Left hindlimb (tissue), 1 donor: Measurements from ENCODE around the gene CLIC3.
A peak's percentile ranks its signal among the peaks of the same experiment; 100 is the strongest.

Source experiments
- DNase-seq: peaks from one replicate; pipeline ENCODE4 v3.0.0-alpha.2; 2018

CLIC3 gene

GRCh38 chr9:136978865-136979544, 17.4 kb downstream of the CLIC3 start:
- DNase-seq = no peak

DNA sequence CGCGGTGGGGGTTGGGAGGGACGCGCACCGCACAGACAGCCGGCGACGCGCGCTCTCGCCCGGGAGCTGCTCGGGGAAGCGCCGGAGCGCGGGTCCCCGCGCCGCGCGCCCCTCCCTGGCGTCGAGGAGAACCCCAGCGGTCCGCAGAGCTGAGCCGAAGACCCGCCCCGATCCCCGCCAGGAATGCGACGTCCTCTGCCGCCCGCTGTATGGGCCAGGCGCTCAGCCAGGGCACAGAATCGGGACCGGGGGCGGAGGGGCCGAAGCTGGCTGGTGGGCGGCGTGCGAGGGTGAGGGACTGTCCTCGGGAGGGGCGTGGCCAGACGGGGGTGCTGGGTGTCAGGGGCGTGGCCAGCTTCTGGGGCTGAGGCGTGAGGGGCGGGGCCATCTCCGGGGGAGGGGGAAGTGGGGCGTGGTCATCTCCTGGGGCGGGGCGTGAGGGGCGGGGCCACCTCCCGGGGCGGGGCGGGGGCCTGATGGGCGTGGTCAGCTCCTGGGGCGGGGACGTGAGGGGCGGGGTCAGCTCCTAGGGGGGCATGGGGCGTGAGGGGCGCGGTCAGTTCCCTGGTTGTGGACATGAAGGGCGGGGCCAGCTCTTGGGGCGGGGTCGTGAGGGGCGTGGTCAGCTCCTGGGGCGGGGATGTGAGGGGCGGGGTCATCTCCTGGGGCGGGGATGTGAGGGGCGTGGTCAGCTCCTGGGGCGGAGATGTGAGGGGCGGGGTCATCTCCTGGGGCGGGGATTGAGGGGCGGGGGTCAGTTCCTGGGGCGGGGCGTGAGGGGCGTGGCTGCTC, 18.1 kb downstream of the CLIC3 start:
- peak; percentile 74 for DNase-seq

DNA sequence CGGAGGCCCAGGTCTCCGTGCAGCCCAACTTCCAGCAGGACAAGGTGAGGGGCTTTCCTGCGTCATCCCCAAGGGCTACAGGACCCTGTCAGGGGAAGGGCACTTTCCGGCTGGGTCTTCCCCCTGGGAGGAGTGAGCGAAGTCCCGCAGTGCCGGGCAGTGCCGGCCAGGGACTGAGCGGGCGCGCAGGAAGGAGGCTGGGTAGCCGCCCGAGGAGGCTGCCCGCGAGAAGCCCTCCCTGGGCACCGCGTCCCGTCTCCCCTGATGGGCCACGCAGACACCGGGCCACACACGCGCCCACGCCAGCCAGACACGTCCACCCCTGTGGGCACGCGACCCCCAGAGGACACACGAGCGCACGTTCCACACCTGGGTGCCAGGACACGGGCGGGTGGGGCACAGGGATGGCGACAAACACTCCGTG, 18.7 kb downstream of the CLIC3 start:
- no peak for DNase-seq

DNA sequence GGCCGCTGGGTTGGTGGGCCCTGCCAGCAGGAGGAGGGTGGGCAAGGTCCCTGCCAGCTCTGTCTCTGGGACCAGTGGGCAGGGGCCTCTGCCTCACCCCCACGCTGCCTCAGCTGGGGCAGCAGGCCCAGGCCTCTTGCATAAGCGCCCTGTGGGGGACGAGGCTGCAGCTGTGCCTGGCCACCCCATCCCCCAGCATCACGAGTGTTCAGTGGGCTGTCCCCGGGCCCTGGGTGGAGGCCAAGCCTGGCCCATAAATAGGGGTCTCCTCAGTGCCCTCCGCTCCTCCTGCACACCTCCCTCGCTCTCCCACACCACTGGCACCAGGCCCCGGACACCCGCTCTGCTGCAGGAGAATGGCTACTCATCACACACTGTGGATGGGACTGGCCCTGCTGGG, 19.1 kb downstream of the CLIC3 start, which contains the start of gene PTGDS:
TSS of gene PTGDS (plus strand) at position 282 of the 400 bp plus-strand sequence. CDS start at position 357, 75 bp downstream.
- DNase-seq = no peak

- DNase-seq = peak; percentile 70
Measured at GRCh38 chr9:136975644-136976043, 20.7 kb downstream of the CLIC3 start.

GRCh38 chr9:136974817-136975535, 21.4 kb downstream of the CLIC3 start:
- DNase-seq = no peak

GRCh38 chr9:136973618-136974617, 22.4 kb downstream of the CLIC3 start:
- no peak for DNase-seq

- no peak for DNase-seq
Measured at GRCh38 chr9:136972743-136973142, 23.6 kb downstream of the CLIC3 start.

GRCh38 chr9:136972335-136972734, 24.0 kb downstream of the CLIC3 start:
- no peak for DNase-seq

GRCh38 chr9:136971746-136972145, 24.6 kb downstream of the CLIC3 start:
- DNase-seq = no peak

DNA sequence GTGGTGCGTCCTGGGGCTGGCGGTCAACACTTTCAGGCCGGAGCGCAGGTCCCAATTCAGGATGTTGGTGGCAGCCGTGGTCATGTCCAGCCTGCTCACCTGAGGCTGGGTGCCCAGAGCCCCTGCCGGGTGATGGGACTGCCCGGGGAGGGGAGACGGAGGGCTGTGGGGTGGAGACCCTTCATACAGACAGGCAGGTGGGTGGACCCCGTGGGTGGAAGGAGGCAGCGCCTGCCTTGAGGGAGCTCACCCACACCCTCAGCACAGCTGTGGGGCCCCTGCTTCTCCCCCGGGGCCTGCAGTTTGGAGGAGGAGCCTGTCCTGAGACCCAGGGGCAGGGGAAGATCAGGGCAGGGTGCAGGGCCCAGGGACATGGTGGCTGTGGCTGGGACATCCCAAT, 26.0 kb downstream of the CLIC3 start:
- no peak for DNase-seq

DNA sequence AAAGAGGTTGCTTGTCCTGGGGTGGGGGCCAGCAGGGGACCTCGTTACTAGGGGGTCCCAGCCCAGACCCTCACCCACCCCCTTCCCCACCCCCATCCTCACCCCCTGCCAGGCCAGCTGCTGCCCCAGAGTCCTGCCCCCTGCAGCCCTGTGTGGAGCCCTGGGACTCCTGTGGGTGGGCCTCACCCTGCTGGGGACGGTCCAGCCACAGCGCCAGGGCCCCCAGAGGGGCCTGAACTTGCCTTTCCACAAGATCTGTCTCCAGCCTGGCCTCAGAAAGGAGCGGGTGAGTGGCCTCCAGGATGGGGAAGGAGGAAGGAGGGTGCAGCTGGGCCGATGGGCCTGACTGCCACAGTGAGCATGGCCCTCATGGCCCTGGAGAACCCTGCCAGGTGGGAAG, 26.6 kb downstream of the CLIC3 start:
- DNase-seq = no peak

DNA sequence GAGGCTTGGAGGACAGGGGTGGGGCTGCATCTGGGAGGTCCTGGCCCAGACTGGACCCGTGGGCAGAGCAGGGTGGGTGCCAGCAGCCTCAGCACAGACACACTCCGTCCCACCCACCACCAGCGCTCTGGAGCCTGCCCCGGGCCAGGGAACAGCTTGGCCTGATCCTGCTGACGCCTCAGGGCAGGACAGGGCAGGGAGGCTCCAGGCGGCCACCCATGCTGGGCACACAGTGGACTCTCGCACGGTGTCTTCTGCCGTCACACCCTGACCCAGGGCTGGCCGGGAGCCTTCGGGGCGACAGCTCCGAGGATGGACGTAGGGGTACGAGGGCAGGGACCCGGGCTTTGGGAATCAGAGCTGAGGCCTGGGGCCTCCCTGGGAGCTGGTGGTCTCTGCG, 27.2 kb downstream of the CLIC3 start:
- no peak for DNase-seq

DNA sequence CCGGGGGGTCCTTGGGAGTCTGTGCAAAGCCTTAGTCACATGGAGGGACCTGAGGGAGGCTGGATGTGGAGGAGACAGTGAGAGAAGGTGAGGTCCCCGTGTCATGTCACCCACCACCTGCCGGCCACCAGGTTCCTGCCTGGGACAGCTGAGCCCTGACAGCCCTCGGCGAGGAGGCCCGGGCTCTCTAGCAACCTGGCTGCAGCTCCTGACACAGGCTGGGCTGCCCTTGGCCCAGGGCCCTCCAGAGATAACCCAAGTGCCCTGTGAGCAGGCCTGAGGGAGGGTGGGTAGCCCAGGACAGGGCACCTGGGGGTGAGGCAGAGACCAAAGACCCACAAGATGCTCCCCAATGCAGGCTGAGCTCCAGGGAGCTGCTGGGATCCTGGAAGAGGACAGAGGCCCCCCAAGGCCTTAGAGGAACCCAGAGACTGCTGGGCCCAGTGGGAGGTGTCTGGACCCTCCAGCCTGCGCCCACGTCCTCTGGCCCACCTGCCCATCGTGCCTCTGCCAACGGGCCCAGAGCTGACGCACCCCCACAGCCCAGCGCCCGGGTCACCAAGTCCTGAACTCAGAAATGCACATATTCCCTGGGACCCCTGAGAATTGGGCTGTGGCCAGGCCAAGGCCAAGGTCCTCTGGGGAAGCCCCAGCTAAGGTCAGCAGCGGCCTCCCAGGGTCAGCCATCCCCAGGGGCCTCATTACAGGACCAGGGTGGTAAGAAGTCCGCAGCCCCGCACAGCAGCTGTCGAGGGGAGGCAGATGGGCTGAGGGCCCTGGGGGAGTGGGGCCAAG, 27.8 kb downstream of the CLIC3 start:
- no peak for DNase-seq

GRCh38 chr9:136965771-136966484, 30.4 kb downstream of the CLIC3 start:
- no peak for DNase-seq

- DNase-seq = no peak
Measured at GRCh38 chr9:136964833-136965422, 31.4 kb downstream of the CLIC3 start.

DNA sequence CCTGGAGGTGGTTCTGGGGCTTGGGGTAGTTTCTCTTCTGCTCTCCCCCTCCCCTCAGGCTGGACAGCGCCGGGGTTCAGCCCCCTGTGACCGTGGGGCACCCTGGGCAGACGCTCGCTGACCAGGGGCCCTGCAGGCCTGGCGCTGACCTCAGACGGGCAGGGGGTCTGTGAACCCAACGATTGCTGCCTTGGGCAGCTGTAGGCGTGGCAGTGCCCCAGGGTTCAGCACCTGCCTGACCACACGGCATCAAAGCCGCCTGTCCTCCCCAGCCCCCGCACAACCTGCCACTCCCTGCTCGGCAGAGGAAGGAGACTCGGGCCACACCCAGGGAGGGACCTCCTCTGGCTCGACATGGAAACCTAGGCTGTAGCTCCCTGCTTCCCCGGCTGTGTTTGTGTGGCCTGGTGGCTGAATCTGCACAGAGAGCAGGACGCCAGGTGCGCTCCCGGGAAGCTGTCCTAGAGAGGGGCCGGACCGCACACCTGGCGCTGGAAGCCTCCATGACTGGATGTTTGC, 32.1 kb downstream of the CLIC3 start:
- no peak for DNase-seq

DNA sequence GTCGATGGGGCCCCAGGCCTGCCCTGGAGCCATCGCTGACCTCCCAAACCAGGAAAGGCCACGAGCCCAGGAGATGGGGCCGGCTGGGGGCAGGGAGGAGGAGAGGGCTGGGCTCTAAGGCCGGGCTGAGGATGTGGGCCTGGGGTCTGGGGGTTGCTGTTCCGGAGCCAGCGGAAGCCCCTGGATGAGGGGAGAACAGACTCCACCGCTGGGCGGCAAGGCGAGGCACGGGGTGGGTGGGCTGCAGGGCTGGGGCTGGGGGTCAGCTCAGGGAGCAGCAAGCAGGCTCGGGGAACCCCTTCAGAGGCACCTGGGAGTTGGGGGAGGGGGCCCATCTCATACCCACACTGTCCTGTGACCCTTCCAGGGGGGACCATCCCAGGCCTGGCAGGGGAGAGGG, 32.6 kb downstream of the CLIC3 start:
- no peak for DNase-seq

GRCh38 chr9:136963341-136963740, 33.0 kb downstream of the CLIC3 start:
- DNase-seq = no peak

DNA sequence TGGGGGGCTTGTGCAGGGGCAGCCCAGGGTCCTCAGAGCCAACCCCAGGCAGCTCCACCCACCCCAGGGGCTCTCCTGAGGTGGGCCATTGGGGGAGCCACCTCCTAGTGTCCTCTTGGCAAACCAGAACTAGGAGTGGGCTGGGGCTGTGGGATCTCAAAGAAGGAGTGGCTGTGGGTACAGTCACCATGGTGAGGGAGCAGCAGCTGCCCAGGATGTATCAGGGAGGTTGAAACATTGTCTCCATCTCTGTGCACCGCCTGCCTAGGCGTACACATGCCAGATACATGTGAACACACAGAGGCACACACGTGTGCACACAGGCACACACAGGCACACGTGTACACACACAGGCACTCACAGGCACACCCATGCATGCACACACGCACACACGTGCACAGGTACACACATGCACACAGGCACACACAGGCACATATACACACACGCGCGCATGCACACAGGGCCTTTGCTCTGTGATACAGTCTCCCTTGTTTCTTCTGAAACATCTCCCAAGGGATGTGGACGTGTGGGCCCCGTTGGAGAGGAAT, 33.6 kb downstream of the CLIC3 start:
- DNase-seq = no peak
